Dedifferentiated amniotic fluid mesenchymal stem cell (primary cell): ENCODE results near the gene WDR49.
A peak's percentile ranks its signal among the peaks of the same experiment; 100 is the strongest.

Experiments
- DNase-seq: peaks from one replicate; pipeline ENCODE4 v3.0.0-alpha.2; 2016; ENCODE audit errors: extremely low spot score

WDR49 gene

DNA sequence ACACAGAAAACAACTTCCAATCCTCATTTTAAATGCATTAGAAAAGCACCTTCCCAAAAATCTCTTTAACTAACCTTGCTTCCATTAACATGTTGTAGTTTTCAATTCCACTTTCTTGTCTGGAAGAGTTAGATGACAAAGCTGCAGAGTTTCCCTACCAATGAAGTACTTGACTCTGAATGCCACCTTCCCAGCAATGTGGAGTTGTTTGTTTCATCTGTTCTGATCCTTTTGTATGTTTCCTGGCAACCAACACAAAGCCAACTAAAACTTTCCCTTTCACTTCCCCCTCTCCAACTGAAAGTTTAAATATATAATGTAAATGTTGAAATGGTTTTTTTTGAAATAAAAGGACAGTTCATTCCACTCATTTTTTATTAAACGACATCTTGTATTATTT lies at the start of gene WDR49:
Gene WDR49 (minus strand): TSS at position 183 of the 400 bp plus-strand sequence. CDS start 517 bp downstream, outside the sequence.
- DNase-seq = no peak

DNA sequence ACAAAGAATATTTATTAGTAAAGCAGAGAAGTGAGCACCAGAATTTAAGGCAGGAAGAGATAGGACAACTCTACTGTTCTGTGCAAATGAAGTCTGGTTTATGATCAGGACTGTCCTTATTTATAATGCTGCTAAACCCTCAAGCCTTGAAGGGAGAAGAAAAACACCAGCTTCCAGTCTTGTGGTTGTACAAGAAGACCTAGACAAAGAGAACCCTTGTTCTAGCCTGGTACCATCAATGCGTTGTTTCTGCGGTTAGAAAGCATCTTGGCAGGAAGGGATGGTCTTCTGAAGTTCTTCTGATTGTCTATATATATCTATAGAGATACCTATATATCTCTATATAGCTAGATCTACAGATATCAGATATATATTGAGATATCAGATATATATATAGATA lies 47.2 kb upstream of the WDR49 start:
- DNase-seq = no peak

DNA sequence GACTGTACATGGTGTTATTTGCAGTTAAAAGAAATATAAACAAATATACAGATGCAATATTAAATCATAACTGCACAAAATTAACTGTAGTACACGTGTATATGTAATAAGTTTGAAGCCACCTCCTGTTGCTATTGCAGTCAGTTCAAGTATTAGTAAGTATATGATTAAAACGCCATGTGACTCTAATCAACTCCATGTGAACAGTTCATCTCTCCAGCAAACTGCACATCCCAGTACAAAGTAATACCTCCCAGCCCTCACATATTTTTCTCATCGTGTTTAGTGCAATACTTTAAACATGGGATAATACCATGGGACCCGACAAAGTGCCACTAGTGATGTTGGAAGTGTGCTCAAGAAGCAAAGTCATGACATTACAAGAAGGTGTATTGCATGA lies 46.3 kb upstream of the WDR49 start:
- no peak for DNase-seq

DNA sequence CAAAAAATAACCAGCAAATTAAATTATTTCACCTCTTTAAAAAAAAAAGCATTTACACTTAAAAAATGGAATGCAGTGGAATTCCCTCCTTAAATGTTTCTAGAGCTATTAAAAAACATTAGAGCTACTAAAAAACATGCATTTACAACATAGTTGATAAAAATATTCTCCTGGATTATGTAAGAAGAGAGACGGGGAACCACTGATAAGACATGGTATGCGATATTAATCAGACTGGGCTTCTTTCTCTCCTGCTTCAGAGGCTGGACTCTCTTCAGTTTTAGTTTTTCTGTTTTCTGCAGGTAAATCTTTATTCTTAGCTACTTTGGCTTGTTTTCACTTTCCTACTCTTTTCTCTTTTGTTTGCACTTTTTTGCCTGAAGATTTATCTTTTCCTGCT lies 40.4 kb upstream of the WDR49 start:
- no peak for DNase-seq

DNA sequence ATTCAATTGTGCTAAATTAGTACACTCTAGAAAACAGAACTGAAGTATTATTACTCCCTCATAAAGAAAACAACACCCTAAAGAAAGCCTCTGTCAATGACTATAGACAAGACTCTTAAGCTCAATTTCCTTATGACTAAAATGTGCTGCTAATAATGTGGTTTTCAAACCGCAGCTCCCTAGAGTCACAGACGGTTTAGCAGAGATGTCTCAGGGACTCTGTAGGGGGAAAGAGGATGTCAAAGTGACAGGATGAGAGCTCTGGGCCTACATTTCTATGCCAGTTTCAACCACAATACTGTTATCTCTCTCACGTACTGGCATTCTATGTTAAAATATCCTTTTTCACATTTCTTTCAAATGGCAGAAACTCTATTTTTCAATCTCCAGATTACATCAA lies 37.6 kb upstream of the WDR49 start:
- no peak for DNase-seq

DNA sequence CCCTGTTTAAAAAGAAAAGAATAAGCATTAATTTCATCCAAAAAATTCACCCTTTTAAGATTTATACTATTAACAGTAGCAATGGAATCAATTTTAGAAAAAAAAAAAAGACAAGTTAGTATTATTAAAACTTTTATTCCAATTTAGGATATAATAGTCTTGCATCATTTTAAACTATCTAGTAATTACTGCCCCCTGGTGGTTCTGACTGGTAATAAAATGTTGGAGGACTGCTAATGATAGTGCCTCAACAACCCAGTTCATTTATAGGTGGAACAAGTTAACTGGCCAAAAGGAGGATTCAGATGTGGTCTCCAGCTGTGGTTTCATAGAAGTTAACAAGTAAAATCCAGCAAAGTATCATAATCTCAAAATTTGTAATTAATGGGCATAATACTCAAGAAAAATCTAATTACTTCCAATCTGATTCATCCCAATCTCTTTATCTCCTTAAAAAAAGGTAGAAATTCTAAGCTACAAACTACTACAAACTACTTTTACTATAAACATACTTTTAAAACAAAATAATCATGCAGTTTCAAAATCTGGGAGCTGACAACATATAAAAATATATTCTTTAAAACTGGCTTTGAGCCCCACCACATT lies 30.7 kb upstream of the WDR49 start:
- DNase-seq = peak; percentile 71

DNA sequence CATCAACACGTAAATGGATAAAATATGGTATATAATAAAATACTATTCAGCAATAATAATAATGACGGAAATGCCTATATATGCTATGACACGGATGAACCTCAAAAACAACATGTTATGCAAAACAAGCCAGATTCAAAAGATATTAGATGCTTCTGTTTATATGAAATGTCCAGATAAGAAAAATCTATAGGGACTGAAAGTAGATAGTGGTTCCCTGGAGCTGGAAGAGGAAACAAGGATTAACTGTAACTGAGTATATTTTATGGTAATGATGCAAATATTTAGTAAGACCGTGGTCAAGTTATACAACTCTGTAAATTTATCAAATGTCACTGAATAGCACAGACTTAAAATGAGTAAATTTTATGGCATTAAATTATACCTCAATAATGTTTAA lies 25.8 kb upstream of the WDR49 start:
- DNase-seq = no peak

DNA sequence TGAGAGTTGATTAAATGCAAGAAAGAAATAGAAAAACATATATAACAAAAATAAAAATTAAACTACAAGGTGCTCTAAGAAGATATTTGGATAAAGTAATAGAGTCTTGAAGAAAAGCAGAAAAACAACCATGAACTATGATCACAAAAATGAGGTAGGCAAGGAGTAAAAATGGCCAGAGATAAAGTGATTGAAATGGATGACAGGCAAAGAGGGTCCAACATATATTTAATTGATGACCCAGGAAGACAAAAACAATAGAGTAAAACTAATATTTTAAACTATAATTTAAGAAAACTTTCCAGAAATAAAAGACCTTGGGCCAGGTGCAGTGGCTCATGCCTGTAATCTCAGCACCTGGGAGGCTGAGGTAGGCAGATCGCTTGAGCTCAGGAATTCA lies 22.1 kb upstream of the WDR49 start:
- no peak for DNase-seq

DNA sequence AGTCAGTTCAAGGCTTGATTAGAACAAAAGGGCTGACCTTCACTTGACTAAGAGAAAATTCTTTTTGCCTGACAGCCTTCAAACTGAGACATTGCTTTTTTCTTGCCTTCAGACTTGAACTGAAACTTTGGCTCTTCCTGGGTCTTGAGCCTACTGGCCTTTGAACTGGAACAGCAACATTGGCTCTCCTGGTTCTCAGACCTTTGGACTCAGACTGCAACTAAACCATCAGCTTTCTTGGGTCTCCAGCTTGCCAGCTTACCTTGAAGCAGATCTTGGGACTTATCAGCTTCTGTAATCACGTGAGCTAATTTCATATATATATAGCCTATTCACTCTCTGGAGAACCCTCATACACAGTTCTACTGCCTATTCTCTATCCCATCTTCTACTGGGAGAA lies 19.5 kb upstream of the WDR49 start:
- DNase-seq = no peak

DNA sequence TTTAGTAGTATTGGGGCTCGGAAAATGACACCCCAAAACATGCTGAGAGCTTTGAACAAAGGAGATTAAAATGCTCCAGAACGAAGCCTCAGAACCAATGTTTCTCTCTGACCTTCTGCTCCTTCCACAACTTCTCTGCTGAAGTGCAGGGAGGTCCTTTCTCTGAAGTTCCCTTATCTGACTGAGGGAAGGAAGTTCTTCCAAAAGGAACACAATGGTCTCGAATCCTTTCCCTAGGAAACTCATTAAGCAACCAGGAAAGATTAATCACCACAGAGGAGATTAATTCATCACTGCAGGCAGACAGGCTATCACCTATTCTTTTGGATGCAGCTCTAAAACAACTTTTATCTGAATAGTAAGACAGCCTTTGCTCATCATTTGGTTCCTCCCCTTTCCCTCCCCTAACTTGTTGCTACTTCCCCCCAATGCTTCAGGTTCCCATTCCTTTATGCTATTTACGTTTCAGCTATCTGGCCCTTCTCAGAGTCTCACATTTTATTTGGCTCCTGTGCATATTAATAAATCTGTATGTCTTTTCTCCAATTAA lies 18.2 kb upstream of the WDR49 start:
- DNase-seq = no peak

DNA sequence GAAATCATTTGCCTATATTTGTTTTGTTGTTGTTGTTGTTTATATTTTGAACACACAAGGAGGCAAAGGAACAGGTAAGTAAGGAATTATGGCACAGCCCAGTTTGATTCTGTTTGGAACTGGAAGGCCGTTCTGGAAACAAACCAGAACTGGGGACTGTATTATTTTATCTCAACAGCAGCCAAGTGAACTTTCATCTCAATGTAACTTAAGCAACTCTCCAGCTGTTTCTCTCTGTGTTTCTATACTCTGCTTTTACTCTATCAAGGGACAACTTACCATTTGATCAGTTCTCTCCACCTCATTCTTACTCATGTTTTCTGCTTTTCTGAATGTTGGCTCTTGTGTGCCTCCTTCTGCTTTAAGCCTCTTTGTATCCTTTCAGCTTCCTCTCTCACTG lies 16.0 kb upstream of the WDR49 start:
- no peak for DNase-seq

DNA sequence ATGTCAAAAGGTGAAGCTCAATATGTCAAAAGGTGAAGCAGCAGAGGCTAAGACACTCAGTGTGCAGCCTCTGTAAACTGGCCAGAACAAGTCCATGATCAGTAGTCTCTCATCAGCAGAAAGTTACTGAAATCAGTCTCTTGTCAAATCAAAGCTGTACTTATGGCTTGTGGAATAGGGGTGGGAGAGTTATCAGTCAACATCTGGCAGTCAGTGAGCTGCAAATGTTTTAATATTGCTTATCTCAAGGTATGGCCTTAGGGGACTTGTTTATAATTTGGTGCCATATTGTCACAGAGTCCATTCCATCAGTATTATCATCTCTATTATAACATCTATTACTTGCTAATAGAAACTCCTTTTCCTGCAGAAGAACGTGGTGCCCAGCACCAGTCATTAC lies 14.9 kb upstream of the WDR49 start:
- no peak for DNase-seq

DNA sequence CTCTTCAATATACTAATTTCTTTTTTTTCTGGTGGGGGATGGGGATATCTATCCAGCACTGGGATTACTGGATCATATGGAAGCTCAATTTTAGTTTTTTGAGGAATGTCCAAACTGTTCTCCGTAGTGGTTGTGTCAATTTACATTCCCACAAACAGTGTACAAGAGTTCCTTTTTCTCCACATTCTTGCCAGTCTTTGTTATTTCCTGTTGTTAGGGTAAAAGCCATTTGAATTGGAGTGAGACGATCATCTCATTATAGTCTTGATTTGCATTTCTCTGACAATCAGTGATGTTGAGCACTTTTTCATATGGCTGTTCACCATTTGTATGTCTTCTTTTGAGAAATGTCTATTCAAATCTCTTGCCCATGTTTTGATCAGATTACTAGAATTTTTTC lies 12.8 kb upstream of the WDR49 start:
- no peak for DNase-seq

DNA sequence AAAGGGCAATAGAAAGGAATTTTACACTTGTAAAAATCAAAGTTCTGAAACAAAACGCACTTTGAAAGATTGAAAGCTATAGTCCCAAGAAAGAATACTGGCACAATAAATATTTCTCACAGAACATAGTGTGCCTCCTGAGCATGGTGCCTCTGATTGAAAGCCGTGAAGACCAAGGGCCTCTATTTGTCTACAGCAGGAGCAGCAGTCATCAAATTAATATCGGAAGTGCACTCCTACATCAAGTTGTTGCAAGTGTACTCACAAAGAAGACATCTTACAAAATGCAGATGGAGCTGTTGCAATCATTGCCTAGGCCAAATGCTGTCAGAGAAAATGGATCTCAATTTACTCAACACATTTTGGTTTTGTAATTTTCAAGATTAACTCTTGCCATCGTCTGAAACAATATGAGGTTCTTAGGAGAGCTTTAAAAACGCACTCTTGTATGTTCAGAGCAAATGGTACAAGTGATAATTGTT lies 9.2 kb upstream of the WDR49 start:
- no peak for DNase-seq

DNA sequence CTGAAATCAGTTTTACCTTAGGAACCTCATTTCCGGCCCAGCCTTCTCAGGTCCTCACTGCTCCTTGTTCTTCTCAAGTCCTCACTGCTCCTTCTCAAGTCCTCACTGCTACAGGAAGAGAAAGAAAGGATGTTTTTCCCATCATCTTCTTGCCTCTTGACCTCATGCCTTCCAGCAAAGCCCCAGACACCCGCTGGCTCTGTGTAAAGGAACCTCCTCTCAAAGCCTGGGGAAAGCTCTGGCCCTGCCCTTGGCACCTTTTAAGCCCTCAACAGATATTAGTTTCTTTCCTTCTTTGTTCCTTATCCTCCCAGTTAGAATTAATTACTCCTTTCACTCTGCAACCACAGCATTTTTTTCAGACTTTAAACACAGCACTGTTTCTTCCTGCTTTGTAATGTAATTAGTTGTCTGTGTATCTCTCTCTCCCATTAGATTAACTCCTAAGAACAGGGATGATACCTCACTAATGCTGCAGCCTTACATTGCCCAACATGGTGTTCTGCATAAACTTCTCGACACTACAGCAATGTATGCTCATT lies 4.0 kb upstream of the WDR49 start:
- no peak for DNase-seq

DNA sequence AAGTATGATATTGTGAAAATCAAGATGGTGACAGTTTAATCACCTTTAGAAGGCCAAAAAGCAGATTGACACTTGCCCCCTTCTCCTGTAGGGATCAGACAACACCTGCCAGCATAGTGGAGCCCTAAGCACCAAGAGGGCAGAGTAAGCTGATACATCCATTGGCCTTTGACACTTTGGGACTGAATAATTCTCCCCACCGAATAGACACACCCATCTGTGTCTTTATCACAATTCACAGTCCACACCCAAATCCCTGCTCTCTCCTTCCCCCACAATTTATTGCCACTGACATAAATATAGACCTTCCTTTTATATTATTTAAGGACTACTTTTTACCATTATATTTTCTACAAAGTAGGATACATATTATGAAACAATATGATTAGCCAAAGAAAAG lies 3.1 kb upstream of the WDR49 start:
- no peak for DNase-seq

DNA sequence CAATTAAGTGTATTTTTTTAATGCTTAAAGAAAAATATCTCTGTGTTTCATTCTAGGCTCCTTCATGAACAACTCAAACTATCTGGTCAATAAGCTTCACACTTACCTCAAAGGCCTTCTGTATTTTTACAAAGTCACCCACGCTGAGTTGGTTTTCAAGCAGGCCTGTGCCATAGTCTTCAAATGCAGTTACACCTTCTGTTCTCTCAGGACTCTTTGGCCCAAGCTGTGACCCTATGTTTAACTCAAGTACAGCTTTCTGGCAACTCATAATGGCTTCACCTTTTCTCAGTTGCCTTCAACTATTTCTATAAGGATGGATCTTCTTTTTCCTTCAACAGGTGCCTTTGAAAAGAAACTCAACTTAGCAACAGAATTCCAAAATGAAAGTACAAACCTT lies 587 bp downstream of the WDR49 start:
- no peak for DNase-seq

DNA sequence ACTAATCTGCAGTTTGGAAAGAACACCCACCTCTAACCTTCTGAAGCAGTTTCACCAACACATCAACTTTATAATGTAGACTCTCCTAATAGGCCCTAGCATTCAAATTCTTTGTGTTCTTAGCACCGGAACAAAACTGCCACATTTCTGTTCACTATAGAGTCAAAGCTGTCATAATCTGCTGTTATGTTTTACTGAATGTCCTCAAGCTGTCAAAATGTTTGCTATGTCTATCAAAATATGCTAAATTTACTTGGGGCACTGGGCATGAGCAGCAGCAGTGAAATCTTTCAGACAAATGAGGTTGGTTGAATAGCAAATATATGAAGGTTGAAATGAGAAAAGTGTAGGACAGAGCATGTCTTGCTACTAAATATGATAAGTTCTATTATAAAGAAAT lies 1.9 kb downstream of the WDR49 start:
- no peak for DNase-seq

DNA sequence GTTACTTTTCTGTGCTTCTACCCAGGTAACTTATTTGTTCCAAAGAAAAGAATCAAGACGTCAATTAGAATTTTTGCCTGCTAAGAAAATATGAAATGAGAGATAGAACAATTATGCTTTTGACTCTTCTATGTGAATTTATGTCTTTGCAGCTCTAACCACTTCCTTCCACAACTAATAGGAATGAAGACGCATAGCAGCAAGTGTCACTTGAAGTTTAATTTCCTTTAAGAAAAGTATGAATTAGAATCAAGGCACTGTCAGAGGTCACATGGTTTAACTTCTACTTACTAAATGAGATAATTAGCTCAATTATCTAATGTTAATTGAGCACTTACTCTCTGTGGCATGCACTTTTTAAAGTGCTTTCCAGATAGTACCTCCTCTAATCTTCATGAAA lies 3.3 kb downstream of the WDR49 start:
- no peak for DNase-seq

DNA sequence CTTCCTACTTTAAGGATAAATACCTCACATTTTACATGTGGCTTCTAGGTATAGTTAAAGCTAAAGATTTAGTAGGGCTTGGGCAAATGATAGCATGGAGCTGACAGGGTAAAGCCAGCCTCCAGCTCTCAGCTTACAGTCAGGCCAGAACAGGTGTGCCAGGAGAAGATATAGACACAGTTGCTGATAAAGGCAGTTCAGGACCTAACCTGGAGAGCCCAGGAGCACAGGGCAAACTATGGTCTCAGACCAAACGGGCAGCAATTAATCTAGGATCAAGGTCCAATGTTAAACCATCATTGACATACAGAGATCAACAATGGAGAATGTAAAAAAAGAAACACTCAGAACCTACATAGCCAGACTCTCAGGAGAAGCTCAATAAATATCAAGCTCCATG lies 4.0 kb downstream of the WDR49 start:
- DNase-seq = no peak

DNA sequence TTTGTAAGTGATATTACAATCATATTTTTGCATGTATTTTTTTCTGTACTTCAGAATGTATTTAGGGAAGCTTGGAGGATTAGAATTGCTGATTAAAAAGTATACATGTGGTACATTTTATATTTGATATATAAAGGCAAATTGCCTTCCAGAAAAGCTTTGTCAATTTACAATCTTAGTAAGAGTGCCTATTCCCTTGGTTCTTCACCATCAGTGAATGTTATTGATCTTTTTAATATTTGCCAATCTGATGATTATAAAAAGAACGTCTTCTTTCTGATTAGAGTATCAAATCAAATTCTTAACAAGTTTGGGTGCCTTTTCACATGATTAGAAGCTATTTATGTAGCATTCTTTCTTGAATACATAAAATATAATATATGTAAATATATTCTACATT lies 9.1 kb downstream of the WDR49 start:
- DNase-seq = no peak

DNA sequence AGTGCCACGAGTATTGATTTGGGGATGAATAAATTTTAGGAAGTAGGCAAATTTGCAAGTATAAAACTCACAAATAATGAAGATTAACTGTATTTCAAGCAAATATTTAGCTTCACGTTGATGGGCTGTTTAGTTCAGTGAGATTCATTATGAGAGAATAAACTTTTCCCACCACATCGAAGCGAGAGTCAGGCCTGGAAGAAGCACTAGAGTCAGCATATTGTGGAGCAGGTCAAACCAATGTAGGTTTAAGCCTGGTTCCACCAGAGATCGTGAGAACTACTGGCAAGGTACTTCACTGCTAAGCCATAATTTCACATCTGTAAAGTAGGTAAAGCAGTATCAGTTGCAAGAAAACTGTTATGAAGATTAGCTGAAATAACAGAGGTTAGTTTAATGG lies 22.3 kb downstream of the WDR49 start:
- no peak for DNase-seq

DNA sequence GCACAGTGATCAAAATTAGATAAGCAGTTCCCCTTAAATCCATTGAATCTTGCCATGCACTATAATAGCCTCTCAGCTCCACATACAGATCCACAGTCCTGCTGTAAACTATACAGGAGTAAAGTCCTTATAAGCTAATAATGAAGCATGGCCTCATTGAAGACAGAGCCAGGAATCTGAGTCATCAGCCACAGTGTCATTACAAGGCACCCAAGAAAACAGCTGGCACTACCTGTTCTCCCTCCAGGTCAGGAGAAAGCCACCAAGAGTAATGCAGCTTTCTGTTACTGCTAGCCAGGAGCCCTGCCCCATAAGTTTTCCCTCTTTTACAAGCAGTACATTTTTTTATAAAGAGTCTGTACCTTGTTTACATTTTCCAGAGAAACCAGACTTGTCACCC lies 27.3 kb downstream of the WDR49 start:
- no peak for DNase-seq

DNA sequence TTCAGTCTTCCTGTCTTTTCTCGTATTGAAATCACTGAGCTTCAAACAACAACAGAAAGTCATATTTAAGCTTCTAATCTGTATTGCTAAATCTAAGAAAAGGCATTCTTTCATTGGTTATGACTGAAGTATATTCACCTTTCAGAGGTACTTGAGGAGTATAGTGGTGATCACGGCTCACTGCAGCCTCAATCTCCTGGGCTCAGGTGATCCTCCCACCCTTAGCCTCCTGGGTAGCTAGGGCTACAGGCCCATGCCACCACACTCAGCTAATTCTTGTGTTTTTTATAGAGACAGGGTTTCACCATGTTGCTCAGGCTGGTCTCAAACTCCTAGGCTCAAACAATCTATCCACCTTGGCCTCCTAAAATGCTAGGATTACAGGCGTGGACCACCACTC lies 38.7 kb downstream of the WDR49 start:
- DNase-seq = no peak
